Breast epithelium (tissue), 4 donors: ENCODE data around the gene RSRP1. TPM values are rescaled to one million over a fixed set of nuclear protein-coding genes. Genes with fewer than 3 reads are reported as not detected.
"Not testable (repeated sequence)": the region's sequence is repeated elsewhere in the genome, so short reads cannot be mapped to it uniquely, and the experiment has no call there.

Experiments
- DNase-seq, 2 donors: peaks; one replicate each; pipeline ENCODE4 v3.0.0-alpha.2; 2019; ENCODE audit warnings: low spot score in 2 of 2
- H3K27ac ChIP-seq, 2 donors: fragments of 200-600 bp; sonication (generic) in 1 of 2; one replicate each; pipeline ENCODE4 v1.5.1; 2016 to 2019; ENCODE audit warnings: mild to moderate bottlenecking in 1 of 2
- H3K27me3 ChIP-seq, 2 donors: fragments of 200-600 bp; sonication (generic) in 1 of 2; one replicate each; pipeline versions ENCODE4 v1.5.1 to v1.6.0; 2017 to 2019; ENCODE audit warnings: control low read depth in 1 of 2, mild to moderate bottlenecking in 1 of 2
- H3K36me3 ChIP-seq: fragments of 200-600 bp; one replicate; pipeline ENCODE4 v1.5.1; 2019
- H3K4me1 ChIP-seq, 2 donors: fragments of 200-600 bp; sonication (generic); one replicate each; pipeline ENCODE4 v1.5.1; 2016 to 2019; ENCODE audit warnings: control low read depth in 1 of 2
- H3K4me3 ChIP-seq, 3 donors: fragments of 200-600 bp; sonication (generic); 1 replicate in 2 of 3; 2 replicates in 1 of 3; pipeline ENCODE4 v1.5.1; 2016 to 2019; ENCODE audit warnings: mild to moderate bottlenecking in 3 of 3, moderate library complexity in 2 of 3
- H3K9me3 ChIP-seq, 2 donors: fragments of 200-600 bp; sonication (generic) in 1 of 2; one replicate each; pipeline ENCODE4 v1.5.1; 2016 to 2019; ENCODE audit warnings: control low read depth in 1 of 2
- CTCF ChIP-seq, 3 donors: fragments of 450-650 bp; IDR thresholded peaks; one replicate each; pipeline ENCODE4 v1.5.1; 2016 to 2017; ENCODE audit warnings: antibody characterized with exemption in 3 of 3, mild to moderate bottlenecking in 3 of 3, moderate library complexity in 3 of 3
- POLR2A ChIP-seq: fragments of 450-650 bp; IDR thresholded peaks from one replicate; pipeline ENCODE4 v1.6.1; 2016; ENCODE audit warnings: antibody characterized with exemption, mild to moderate bottlenecking, moderate library complexity
- POLR2AphosphoS5 ChIP-seq, 3 donors: sonication (generic); formaldehyde crosslinking; IDR thresholded peaks; one replicate each; pipeline ENCODE4 v1.6.1; 2017; ENCODE audit warnings: antibody characterized with exemption in 3 of 3
- intact Hi-C: fragments of 100-400 bp; cut with DNase I; formaldehyde crosslinking; loops from one replicate; pipeline ENCODE4 v1.15.1; 2023; ENCODE audit warnings: low total_unique reads
- total RNA-seq, 3 donors: library from RNA; depleted of rRNA; stranded (reverse); fragments of >200 nt; gene quantifications; one replicate each; pipeline ENCODE4 v1.1.0, GENCODE V29; 2016

The RSRP1 gene
- total RNA-seq, 3 donors from 2014 or later: 155 to 215 (median 164) TPM

GRCh38 chr1:25239681-25240541, 7.3 kb downstream of the RSRP1 start:
- Histone ChIP-seq H3K4me1 (peaks cover 7 to 22% of the 10 kb centered on the region in 2 donors), H3K27me3 (no peaks in the 10 kb centered on the region), H3K36me3 (peaks cover 4% of the 10 kb centered on the region), H3K9me3 (no peaks in the 10 kb centered on the region), H3K27ac (peak overlapping the region; percentile 93 to 97), H3K4me3 (peak overlapping the region; percentile 37 to 71 (median 54))
- intact Hi-C loops: no loop called here
- TF ChIP-seq CTCF (IDR thresholded peaks at IDR 0.05) (peak; percentile 64 to 83 (median 75)), POLR2A (no peak), POLR2AphosphoS5 (IDR thresholded peaks at IDR 0.05) (peak; percentile 74 to 81 (median 76))
- peak; percentile 93 to 94 for DNase-seq

- H3K36me3 ChIP-seq: no peaks in the 10 kb centered on the region
- no peak for DNase-seq
- peak overlapping the region; percentile 54 to 76 for H3K27ac ChIP-seq
- intact Hi-C loops: no loop called here
- H3K4me3 ChIP-seq: no peak overlapping the region
- TF ChIP-seq CTCF (IDR thresholded peaks at IDR 0.05) (no peak), POLR2AphosphoS5 (IDR thresholded peaks at IDR 0.05) (no peak)
- no peaks in the 10 kb centered on the region for H3K9me3 ChIP-seq
- no peaks in the 10 kb centered on the region for H3K27me3 ChIP-seq
- peaks cover 7 to 14% of the 10 kb centered on the region in 2 donors for H3K4me1 ChIP-seq
Measured at GRCh38 chr1:25238046-25238445, 9.2 kb downstream of the RSRP1 start.

- Histone ChIP-seq H3K27ac (peak overlapping the region in 1 of 2 donors; percentile 76), H3K4me1 (peaks cover 7 to 18% of the 10 kb centered on the region in 2 donors)
- intact Hi-C loops, H3K27me3 ChIP-seq, H3K36me3 ChIP-seq, H3K9me3 ChIP-seq, DNase-seq, H3K4me3 ChIP-seq: not testable (repeated sequence)
Measured at GRCh38 chr1:25236261-25236660, 11.0 kb downstream of the RSRP1 start.

- H3K27me3 ChIP-seq, H3K4me3 ChIP-seq, DNase-seq, H3K9me3 ChIP-seq, intact Hi-C loops, H3K27ac ChIP-seq, H3K36me3 ChIP-seq: not testable (repeated sequence)
- H3K4me1 ChIP-seq: peaks cover 2 to 17% of the 10 kb centered on the region in 2 donors
Measured at GRCh38 chr1:25235411-25235810, 11.8 kb downstream of the RSRP1 start.

GRCh38 chr1:25232866-25233784, 14.1 kb downstream of the RSRP1 start:
- peak in 2 of 3 donors; percentile 5 to 50 for TF ChIP-seq POLR2AphosphoS5 (IDR thresholded peaks at IDR 0.05)
- TF ChIP-seq POLR2A: no peak
- Histone ChIP-seq H3K9me3 (no peaks in the 10 kb centered on the region), H3K4me1 (peaks cover 0 to 14% of the 10 kb centered on the region in 2 donors), H3K4me3 (peak overlapping the region; percentile 90 to 95 (median 94)), H3K27ac (peak overlapping the region; percentile 97), H3K27me3 (no peaks in the 10 kb centered on the region), H3K36me3 (no peaks in the 10 kb centered on the region)
- peak; percentile 61 to 82 for DNase-seq
- intact Hi-C loops: no loop called here

GRCh38 chr1:25232027-25232865, 15.0 kb downstream of the RSRP1 start, which contains the start of gene SYF2:
Gene SYF2 (minus strand): TSS chr1:25232502. CDS start chr1:25232467, 35 bp downstream.
- H3K27ac ChIP-seq: peak within 1 kb of the TSS; percentile 97
- DNase-seq: peak; percentile 80 to 90
- TF ChIP-seq POLR2A (peak; percentile 79), CTCF (IDR thresholded peaks at IDR 0.05) (no peak), POLR2AphosphoS5 (IDR thresholded peaks at IDR 0.05) (peak; percentile 90 to 95 (median 93))
- H3K36me3 ChIP-seq: no peaks in the 10 kb centered on the region
- intact Hi-C loops: no loop called here
- H3K27me3 ChIP-seq: no peaks in the 10 kb centered on the region
- peaks cover 0 to 9% of the 10 kb centered on the region in 2 donors for H3K4me1 ChIP-seq
- H3K9me3 ChIP-seq: no peaks in the 10 kb centered on the region
- H3K4me3 ChIP-seq: peak within 1 kb of the TSS; percentile 90 to 95 (median 94)
